GM18502 (cell line): Measurements from ENCODE around the gene POU2F1.

ENCODE experiments used
- ATAC-seq: cut with Tn5 transposase; IDR thresholded peaks from one replicate; pipeline ENCODE4 v1.9.1; 2021; ENCODE audit warnings: mild to moderate bottlenecking; ENCODE audit not compliant: unreplicated experiment, poor library complexity

The POU2F1 gene

DNA sequence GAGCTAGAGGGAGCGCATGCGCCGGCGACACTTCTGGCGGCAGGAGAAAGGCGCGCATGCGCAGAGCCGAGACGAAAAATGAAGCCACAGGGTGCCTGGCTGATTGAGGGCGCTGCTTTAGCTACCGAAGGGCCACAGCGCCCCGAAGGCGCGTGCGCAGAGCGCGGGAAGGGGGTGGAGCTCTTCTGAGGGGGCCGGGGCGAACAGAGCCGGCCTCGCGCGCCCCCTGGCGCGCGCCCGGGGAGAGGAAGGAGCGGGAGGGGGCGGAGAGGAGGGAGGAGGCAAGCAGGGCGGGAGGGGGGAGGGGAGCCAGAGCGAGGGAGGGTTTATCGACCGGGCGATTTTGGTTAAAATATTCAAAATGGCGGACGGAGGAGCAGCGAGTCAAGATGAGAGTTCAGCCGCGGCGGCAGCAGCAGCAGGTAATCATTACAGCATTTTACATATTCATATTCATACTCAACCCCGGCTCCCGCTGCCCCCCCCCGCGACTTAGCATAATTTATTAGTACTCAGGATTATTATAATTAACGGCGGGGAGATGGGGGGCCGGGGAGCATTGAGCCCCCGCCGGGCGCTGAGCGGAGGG lies at the start of gene POU2F1:
Gene POU2F1 (plus strand): TSS at position 350 of the 589 bp plus-strand sequence. CDS start 12 bp downstream, at position 362.
- peak; percentile 59 for ATAC-seq

DNA sequence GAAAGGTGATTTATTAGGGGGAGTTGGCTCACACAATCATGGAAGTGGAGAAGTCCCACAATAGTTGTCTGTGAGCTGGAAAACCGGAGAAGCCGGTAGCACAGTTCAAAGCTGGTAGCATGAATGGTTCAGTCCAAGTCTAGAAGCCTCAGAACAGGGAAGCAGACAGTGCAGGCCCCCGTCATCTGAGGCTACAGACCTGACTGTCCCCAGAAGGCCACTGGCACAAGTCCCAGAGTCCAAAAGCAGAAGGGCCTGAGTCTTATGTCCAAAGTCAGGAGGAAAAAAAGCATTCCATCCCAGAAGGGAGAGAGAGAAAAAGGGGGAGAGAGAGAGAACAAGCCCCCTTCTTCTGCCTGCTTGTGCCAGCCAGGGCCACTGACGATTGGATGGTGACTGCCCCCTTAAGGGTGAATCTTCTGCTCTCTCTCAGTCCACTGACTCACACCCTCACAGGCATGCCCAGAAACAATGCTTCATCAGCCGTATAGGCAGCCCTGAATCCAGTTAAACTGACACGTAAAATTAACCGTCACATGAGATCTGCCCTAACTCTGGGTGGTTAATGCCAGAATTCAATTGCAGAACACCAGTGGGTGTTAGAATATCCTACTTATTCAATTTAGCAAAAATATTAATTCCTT lies 49.3 kb upstream of the POU2F1 start:
- ATAC-seq, result no peak

DNA sequence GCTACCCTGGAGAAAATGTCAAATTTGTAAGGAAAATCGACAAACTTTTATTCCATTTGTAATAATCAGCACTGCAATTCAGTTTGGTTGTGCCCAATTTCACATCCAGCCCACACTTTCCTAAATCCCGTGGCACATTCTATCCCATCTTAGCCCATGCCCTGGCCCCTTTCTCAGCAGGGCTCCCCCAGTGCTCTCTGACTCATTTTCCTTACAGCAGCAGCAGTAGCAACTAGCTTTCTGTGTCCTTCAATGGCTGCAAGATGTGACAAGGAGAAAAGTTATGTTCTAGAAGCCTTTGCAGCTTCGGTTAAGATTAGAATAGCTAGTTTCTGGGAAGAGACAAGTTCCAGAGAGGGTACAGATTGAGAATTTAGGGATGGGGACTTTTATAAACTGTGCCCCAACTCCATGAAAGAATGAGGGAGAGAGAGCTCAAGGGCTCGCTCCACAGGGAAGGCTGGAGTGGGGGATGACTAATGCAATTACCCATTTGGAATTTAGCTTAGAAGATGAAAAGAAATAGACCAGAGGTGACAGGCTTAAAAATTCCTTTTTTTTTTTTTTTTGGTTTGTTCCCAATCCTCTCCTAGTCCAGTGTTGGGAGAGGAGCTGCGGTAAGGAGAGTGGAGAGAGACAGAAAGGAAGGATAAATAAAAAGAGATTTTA lies 47.0 kb upstream of the POU2F1 start:
- ATAC-seq, result no peak

DNA sequence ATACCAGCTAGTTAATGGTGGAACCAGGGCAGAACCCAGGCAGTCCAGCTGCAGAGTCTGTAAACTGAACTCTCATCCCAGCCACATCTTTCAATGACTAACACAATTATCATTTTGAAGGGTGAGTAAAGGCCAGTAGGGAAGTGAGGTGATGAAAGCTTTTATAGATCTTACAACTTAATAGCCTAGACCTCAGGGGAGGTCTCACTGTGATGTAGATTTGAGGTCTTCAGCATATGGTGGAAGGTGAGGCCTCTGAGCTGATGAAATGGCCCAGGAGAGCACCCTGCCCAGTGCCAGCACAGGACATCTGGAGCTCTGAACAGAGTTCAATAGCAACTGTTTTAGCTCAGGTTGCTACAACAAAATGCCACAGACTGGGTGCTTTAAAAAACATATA lies 44.8 kb upstream of the POU2F1 start:
- ATAC-seq, result no peak

DNA sequence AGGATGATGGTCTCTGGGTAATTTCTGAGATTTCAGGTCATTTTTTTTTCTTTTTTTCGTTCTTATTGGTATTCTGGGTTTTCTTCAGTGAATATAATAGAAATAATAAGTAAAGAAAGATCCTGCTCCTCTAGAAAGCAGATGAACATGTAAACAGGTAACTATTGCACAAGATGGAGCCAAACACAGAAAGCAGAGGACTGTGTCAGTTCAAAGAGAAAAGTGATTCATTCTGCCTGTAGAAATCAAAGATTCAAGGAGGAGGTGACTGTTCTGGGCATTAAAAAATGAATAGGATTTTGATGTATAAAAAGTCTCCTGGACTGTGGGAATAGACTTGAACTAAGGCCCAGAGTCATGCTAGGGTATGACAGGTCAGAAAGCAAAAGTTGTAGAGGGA lies 41.9 kb upstream of the POU2F1 start:
- ATAC-seq, result no peak

DNA sequence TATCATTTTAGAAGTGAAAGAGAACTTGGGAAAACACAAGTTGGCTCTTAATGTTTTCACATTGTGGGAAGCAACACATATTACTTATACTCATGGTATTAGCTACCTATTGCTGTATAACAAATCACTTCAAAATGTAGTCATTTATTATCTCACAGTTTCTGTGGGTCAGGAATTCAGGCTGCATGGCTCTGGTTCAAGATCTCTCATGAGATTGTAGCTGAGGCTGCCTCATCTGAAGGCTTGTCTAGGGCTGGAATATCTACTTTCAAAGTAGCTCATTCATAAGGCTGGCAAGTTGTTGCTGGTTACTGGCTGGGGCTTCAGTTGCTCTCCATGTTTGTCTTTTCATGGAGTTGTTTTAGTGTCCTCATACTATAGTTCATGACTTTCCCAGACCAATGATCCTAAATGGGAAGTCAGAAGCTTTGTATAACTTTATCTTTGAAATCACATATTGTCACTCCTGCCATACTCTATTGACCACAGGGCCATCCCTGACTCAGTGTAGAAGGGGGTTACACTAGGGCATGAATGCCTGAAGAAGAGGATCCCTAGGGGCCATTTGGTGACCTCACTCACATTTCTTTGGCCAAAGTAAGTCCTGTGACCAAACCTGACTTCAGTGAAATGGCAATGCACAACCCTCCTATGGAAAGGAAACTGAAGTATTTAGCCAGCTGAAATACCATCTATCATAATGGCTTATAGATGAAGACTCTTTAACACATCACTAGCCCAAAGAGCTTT lies 37.9 kb upstream of the POU2F1 start:
- ATAC-seq, result no peak

DNA sequence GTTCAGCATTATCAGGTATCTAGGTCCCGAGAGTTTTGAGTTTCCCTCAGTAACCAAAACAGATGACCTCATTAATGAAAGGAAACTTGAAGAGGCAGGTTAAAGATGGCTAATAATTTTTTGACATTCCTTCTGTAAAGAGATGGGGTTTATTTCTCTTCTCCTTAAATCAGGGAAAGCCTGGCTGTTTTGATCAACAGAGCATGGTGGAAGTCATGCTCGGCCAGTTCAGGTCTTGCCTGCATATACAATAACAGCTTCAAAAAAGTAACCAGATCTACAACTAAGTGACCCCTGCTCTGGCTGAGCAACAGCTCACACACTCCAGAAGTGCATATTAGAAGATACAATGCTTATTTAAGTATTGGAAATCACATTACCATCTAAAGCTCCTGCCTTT lies 36.6 kb upstream of the POU2F1 start:
- ATAC-seq, result no peak

GRCh38 chr1:167185062-167185461 lies 35.6 kb upstream of the POU2F1 start:
- ATAC-seq, result no peak

GRCh38 chr1:167185974-167186657 lies 34.6 kb upstream of the POU2F1 start:
- ATAC-seq, result no peak

DNA sequence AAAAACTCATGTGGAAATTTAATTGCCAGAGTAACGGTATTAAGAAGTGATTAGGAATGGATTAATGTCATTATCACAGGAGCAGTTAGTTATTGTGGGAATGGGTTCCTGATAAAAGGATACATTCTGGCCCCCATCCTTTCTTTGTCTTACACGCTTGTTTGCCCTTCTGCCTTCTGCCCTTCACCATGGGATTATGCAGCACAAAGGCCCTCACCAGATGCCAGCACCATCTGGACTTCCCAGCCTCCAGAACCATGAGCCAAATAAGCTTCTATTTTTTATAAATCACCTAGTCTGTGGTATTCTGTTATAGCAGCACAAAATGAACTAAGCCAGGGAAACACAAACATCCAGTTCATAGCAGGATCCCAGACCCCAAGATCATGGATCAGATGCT lies 33.9 kb upstream of the POU2F1 start:
- ATAC-seq, result no peak

- no peak for ATAC-seq
These were observed 29.9 kb upstream of the POU2F1 start for GRCh38 chr1:167190747-167191237.

DNA sequence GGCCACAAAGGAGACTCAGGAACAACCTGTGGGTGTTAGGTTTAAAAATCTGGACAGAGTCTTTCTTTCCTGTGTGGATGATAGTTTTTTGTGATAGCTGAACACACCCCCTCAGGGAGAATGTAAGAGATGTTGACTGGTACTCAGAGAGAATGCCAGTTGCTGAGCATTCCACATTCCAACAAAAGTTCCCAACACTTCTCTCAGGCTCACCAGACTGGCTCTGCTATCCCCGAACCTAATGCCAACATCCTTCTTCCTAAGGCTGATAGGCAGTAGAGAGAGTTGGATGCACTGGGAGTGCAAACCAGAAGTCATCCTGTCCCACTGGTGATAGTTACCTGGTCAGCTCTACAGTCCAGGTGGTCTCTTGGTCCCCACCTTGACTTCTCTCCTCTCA lies 28.7 kb upstream of the POU2F1 start:
- ATAC-seq, result no peak

- ATAC-seq, result no peak
These were observed 26.5 kb upstream of the POU2F1 start for GRCh38 chr1:167194182-167194581.

GRCh38 chr1:167196166-167196565 lies 24.5 kb upstream of the POU2F1 start:
- no peak for ATAC-seq

DNA sequence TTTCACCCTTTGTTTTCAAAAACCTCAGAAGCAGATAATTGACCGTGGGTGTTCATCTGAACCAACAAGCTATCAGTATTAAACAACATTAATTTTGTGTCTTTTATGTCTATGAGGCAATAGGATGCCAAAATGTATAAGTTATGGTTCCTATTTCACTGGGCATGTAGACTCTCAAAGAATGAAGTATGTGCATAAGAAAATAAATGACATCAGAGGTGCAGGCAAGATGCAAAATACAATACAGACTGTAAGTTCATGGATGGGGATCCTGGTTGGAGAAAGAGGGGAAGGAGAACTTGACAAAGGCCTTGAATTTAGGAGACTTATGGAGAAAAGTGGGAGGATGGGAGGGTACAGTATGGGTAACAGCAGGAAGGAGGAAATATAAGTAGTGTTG lies 23.4 kb upstream of the POU2F1 start:
- no peak for ATAC-seq

- ATAC-seq, result no peak
These were observed 23.0 kb upstream of the POU2F1 start for GRCh38 chr1:167197692-167198091.

- ATAC-seq, result no peak
These were observed 22.1 kb upstream of the POU2F1 start for GRCh38 chr1:167198518-167199133.

DNA sequence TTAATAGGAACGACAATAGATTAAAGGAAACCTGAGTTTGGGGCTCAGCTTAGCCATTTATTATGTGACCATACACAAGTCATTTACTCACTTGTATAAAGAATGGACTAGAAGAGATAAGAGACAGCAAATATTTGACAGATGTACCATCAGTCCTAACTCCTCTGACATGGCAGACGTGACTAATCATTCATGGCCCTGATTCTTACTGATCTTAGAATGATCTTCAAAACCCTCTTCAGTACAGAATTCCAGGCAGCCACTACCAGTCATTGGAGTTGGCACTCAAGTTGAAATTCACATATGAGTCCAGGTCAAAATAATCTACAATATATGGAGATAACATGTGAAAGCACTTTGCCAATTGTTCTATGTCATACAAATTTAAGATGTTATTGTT lies 21.0 kb upstream of the POU2F1 start:
- no peak for ATAC-seq

- no peak for ATAC-seq
These were observed 20.4 kb upstream of the POU2F1 start for GRCh38 chr1:167200272-167200671.

GRCh38 chr1:167200749-167201148 lies 19.9 kb upstream of the POU2F1 start:
- no peak for ATAC-seq
